A673 (cell line): ENCODE results near the gene MAT2B. TPM values are rescaled to one million over a fixed set of nuclear protein-coding genes. Genes with fewer than 3 reads are reported as not detected.
A peak's percentile ranks its signal among the peaks of the same experiment; 100 is the strongest.

Experiments
- BruUV-seq: library from RNA; stranded (reverse); fragments of 400-500 nt; replicated peaks from 2 replicates; lab custom pipeline; 2021; lab: Mats Ljungman, UMichigan
- CTCF ChIA-PET: fragments of 300-600 bp; sonication (Branson Sonifier 250); formaldehyde crosslinking; loops from one replicate; lab custom pipeline; 2022; ENCODE audit warnings: antibody characterized with exemption; lab: Charles Lee
- POLR2A ChIA-PET: fragments of 300-600 bp; sonication (Branson Sonifier 250); formaldehyde crosslinking; loops from one replicate; lab custom pipeline; 2022; ENCODE audit warnings: antibody characterized with exemption; ENCODE audit not compliant: low non-redundant PET; lab: Charles Lee
- DNase-seq: peaks from one replicate; pipeline ENCODE4 v3.0.0-alpha.2; 2015; ENCODE audit warnings: low spot score
- H3K27ac ChIP-seq: fragments of 200-600 bp; sonication (generic); 2 replicates; pipeline ENCODE4 v1.5.1; 2016; ENCODE audit warnings: mixed run types, low read depth, mild to moderate bottlenecking, mixed read lengths, antibody characterized with exemption, low read length; ENCODE audit not compliant: poor library complexity, severe bottlenecking
- H3K27me3 ChIP-seq: fragments of 200-600 bp; sonication (generic); replicated peaks from 2 replicates; pipeline ENCODE4 v1.6.1; 2017; ENCODE audit warnings: mixed run types, low read depth, mild to moderate bottlenecking, mixed read lengths, antibody characterized with exemption, low read length; ENCODE audit not compliant: insufficient read depth, poor library complexity
- H3K36me3 ChIP-seq: fragments of 200-600 bp; sonication (generic); 2 replicates; pipeline ENCODE4 v1.6.1; 2016; ENCODE audit warnings: mixed run types, mild to moderate bottlenecking, mixed read lengths, antibody characterized with exemption, low read length; ENCODE audit not compliant: insufficient read depth, poor library complexity, severe bottlenecking
- H3K4me1 ChIP-seq: fragments of 200-600 bp; sonication (generic); 2 replicates; pipeline ENCODE4 v1.6.1; 2017; ENCODE audit warnings: mixed run types, mild to moderate bottlenecking, mixed read lengths, antibody characterized with exemption, low read length; ENCODE audit not compliant: insufficient read depth, poor library complexity, severe bottlenecking
- H3K4me3 ChIP-seq: fragments of 200-600 bp; sonication (generic); 2 replicates; pipeline ENCODE4 v1.5.1; 2016; ENCODE audit warnings: low read depth, mixed run types, mild to moderate bottlenecking, mixed read lengths, low read length; ENCODE audit not compliant: poor library complexity, severe bottlenecking
- H3K9me3 ChIP-seq: fragments of 200-600 bp; sonication (generic); 2 replicates; pipeline ENCODE4 v1.6.1; 2016; ENCODE audit warnings: mixed run types, low read depth, mild to moderate bottlenecking, mixed read lengths, antibody characterized with exemption, low read length; ENCODE audit not compliant: poor library complexity, severe bottlenecking
- EZH2 ChIP-seq: fragments of 200-600 bp; sonication (generic); IDR thresholded peaks from 2 replicates; pipeline ENCODE4 v1.6.1; 2017; ENCODE audit warnings: borderline replicate concordance, low read depth, mild to moderate bottlenecking, mixed read lengths, antibody characterized with exemption, low read length; ENCODE audit not compliant: poor library complexity, severe bottlenecking
- intact Hi-C: fragments of 100-400 bp; cut with micrococcal nuclease; formaldehyde crosslinking; loops from one replicate; pipeline ENCODE4 v1.10.0; 2022; ENCODE audit not compliant: unreplicated experiment
- total RNA-seq: library from RNA; stranded (reverse); gene quantifications from 2 replicates; pipeline ENCODE4 v1.2.3, GENCODE V29; 2021
- TF ChIP-seq, protein P1 (sequence below): fragments of 300-800, 200-600 bp; sonication (generic); conservative IDR thresholded peaks from 2 replicates; pipeline ENCODE4 v1.5.1; 2017; ENCODE audit warnings: low read depth, mild to moderate bottlenecking, antibody characterized with exemption, low read length, moderate library complexity, mixed read lengths

MAT2B gene
- total RNA-seq, 1 experiment from 2014 or later, result 49.9 TPM

DNA sequence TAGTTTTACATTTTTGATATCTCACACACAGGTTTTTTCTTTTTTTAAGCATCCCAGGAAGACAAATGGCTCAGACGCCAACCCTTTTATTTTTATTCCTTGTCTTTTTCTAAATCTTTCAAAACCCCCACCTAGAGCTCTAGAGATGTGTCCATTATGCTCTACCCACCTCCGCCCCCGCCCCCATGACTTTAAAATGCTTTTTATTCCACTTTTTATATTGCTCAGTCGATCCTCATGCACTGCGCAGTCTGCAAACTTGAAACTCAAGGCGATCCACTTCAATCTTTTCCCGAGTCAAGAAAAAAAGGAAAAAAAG is 411 bp upstream of the MAT2B start:
- H3K9me3 ChIP-seq, result no peaks in the 10 kb centered on the region
- CTCF ChIA-PET, result no interaction called here
- DNase-seq, result no peak
- H3K4me1 ChIP-seq, result peaks cover 7% of the 10 kb centered on the region
- TSS peak; percentile 95 for BruUV-seq
- no peak for TF ChIP-seq EZH2
- TF ChIP-seq, protein P1, sequence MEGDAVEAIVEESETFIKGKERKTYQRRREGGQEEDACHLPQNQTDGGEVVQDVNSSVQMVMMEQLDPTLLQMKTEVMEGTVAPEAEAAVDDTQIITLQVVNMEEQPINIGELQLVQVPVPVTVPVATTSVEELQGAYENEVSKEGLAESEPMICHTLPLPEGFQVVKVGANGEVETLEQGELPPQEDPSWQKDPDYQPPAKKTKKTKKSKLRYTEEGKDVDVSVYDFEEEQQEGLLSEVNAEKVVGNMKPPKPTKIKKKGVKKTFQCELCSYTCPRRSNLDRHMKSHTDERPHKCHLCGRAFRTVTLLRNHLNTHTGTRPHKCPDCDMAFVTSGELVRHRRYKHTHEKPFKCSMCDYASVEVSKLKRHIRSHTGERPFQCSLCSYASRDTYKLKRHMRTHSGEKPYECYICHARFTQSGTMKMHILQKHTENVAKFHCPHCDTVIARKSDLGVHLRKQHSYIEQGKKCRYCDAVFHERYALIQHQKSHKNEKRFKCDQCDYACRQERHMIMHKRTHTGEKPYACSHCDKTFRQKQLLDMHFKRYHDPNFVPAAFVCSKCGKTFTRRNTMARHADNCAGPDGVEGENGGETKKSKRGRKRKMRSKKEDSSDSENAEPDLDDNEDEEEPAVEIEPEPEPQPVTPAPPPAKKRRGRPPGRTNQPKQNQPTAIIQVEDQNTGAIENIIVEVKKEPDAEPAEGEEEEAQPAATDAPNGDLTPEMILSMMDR, result no peak
- H3K27ac ChIP-seq, result peak overlapping the region; percentile 93
- intact Hi-C loops, result loop anchor here (2.0 kb wide), 1 partner anchor 44 kb away; the partner anchor contains the start of genes HMMR and NUDCD2
- peak overlapping the region; percentile 84 for H3K4me3 ChIP-seq
- POLR2A ChIA-PET, result no interaction called here
- no peaks in the 10 kb centered on the region for H3K27me3 ChIP-seq
- H3K36me3 ChIP-seq, result no peaks in the 10 kb centered on the region

DNA sequence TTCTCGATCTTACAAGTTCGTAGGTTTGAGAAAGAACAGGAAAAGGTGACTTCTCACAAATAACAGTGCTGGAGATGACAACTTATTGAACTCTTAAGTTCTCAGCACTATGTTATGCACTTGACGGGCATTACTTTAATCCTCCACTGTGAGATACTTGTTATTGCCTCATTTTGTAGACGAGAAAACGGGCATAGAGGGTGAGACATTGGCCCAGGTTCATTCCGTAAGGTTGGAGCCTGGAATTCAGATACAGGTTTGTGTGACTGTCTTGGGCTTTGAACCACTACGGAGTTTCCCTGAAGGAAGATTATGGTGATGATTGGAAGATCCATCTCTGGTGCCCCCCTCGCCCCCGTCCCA is 657 bp downstream of the MAT2B start:
- no peaks in the 10 kb centered on the region for H3K9me3 ChIP-seq
- H3K4me3 ChIP-seq, result peak overlapping the region; percentile 84
- H3K36me3 ChIP-seq, result no peaks in the 10 kb centered on the region
- intact Hi-C loops, result no loop called here
- no peaks in the 10 kb centered on the region for H3K27me3 ChIP-seq
- ChIA-PET CTCF (no interaction called here), POLR2A (no interaction called here)
- TSS peak; percentile 20 for BruUV-seq
- H3K27ac ChIP-seq, result peak overlapping the region; percentile 93
- peak; percentile 12 for DNase-seq
- H3K4me1 ChIP-seq, result peaks cover 8% of the 10 kb centered on the region
- TF ChIP-seq, protein P1, result no peak
- no peak for TF ChIP-seq EZH2

DNA sequence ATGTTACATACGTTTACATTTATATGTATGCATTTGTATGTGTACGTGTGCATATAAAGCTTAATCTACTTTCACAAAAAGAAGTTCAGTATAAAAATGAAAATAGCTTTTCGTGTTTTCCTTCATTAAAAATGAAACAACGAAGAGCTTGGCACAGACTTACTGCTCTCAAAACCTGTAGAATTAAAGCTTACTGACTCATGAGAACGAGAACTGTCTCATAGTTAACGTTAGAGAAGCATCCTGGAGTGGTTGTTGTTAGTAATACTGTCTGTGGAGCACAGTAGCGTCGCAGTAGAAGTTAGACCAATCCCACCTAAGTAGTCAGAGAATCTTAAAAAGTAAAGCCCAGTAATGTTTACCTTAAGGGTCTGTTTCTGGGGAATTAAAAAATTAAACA is 1.3 kb downstream of the MAT2B start:
- POLR2A ChIA-PET, result interaction anchor here (0.7 kb wide), 1 partner anchor 883 kb away, joined by 3 read pairs; no protein-coding TSS in a partner anchor
- intact Hi-C loops, result no loop called here
- BruUV-seq, result no TSS peak
- Histone ChIP-seq H3K27me3 (no peaks in the 10 kb centered on the region), H3K36me3 (peaks cover under 1% of the 10 kb centered on the region), H3K4me3 (peak overlapping the region; percentile 84), H3K27ac (peak overlapping the region; percentile 93), H3K4me1 (peaks cover 8% of the 10 kb centered on the region), H3K9me3 (no peaks in the 10 kb centered on the region)
- CTCF ChIA-PET, result no interaction called here
- TF ChIP-seq, protein P1, result no peak
- no peak for TF ChIP-seq EZH2
- no peak for DNase-seq
